Glutamatergic neuron (in vitro differentiated cells): Measurements from ENCODE around the gene CBLIF. TPM values are rescaled to one million over a fixed set of nuclear protein-coding genes. Genes with fewer than 3 reads are reported as not detected.

Experiments
- DNase-seq: peaks from one replicate; pipeline ENCODE4 v3.0.0; 2022
- H3K27ac Mint-ChIP-seq: one replicate; pipeline ENCODE4 v1.8.0; 2020; ENCODE audit warnings: mild to moderate bottlenecking, mixed read lengths, inconsistent platforms; ENCODE audit not compliant: unreplicated experiment
- H3K27me3 Mint-ChIP-seq: one replicate; pipeline ENCODE4 v1.8.0; 2020; ENCODE audit warnings: mild to moderate bottlenecking, moderate library complexity, mixed read lengths, inconsistent platforms; ENCODE audit not compliant: unreplicated experiment
- H3K36me3 Mint-ChIP-seq: one replicate; pipeline ENCODE4 v1.8.0; 2020; ENCODE audit warnings: mild to moderate bottlenecking, mixed read lengths, inconsistent platforms; ENCODE audit not compliant: unreplicated experiment
- H3K4me1 Mint-ChIP-seq: one replicate; pipeline ENCODE4 v1.8.0; 2020; ENCODE audit warnings: mild to moderate bottlenecking, low read depth, mixed read lengths, inconsistent platforms; ENCODE audit not compliant: unreplicated experiment
- H3K4me3 Mint-ChIP-seq: one replicate; pipeline ENCODE4 v1.8.0; 2020; ENCODE audit warnings: mild to moderate bottlenecking, mixed read lengths, inconsistent platforms; ENCODE audit not compliant: unreplicated experiment
- H3K9me3 Mint-ChIP-seq: one replicate; pipeline ENCODE4 v1.8.0; 2020; ENCODE audit warnings: mild to moderate bottlenecking, moderate library complexity, mixed read lengths, inconsistent platforms; ENCODE audit not compliant: unreplicated experiment
- total RNA-seq: library from RNA; stranded (reverse); fragmentation: NEBNext Ultra II Directional; extraction: Animal tissue kit (Norgen Biotek cat#: 25700); gene quantifications from one replicate; pipeline ENCODE4 v1.2.1, GENCODE V29; 2021; ENCODE audit not compliant: unreplicated experiment
- TF ChIP-seq, protein P1 (sequence below): fragments of 200-600 bp; sonication (generic); IDR thresholded peaks from one replicate; pipeline ENCODE4 v1.5.0; 2021; ENCODE audit not compliant: partially characterized antibody, unreplicated experiment

Gene CBLIF
- total RNA-seq, 1 donor from 2014 or later, result not detected

DNA sequence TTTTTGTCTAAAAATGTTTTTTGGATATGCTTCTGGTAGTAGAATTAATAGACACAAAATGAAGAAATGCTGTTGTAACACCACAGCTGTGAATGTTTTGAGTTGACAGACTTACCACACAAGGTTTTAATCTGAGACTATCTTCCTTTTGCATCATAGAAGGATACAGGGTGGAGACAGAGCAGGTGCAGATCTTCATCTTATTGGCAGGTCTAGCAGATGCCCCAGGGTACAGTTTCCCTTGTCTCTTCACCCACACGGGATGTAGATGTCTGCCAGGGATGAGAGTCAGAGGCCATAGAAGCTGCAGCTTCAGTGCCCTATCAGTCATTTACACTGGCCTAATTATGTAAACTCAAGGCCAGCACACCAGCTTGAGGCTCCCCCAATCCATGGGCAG is 34.3 kb upstream of the CBLIF start:
- H3K9me3 Mint-ChIP-seq, result no peaks in the 10 kb centered on the region
- DNase-seq, result no peak
- no peaks in the 10 kb centered on the region for H3K4me1 Mint-ChIP-seq
- H3K27ac Mint-ChIP-seq, result no peak overlapping the region
- no peaks in the 10 kb centered on the region for H3K27me3 Mint-ChIP-seq
- H3K36me3 Mint-ChIP-seq, result no peaks in the 10 kb centered on the region
- H3K4me3 Mint-ChIP-seq, result no peak overlapping the region
- TF ChIP-seq, protein P1, sequence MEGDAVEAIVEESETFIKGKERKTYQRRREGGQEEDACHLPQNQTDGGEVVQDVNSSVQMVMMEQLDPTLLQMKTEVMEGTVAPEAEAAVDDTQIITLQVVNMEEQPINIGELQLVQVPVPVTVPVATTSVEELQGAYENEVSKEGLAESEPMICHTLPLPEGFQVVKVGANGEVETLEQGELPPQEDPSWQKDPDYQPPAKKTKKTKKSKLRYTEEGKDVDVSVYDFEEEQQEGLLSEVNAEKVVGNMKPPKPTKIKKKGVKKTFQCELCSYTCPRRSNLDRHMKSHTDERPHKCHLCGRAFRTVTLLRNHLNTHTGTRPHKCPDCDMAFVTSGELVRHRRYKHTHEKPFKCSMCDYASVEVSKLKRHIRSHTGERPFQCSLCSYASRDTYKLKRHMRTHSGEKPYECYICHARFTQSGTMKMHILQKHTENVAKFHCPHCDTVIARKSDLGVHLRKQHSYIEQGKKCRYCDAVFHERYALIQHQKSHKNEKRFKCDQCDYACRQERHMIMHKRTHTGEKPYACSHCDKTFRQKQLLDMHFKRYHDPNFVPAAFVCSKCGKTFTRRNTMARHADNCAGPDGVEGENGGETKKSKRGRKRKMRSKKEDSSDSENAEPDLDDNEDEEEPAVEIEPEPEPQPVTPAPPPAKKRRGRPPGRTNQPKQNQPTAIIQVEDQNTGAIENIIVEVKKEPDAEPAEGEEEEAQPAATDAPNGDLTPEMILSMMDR, result no peak

DNA sequence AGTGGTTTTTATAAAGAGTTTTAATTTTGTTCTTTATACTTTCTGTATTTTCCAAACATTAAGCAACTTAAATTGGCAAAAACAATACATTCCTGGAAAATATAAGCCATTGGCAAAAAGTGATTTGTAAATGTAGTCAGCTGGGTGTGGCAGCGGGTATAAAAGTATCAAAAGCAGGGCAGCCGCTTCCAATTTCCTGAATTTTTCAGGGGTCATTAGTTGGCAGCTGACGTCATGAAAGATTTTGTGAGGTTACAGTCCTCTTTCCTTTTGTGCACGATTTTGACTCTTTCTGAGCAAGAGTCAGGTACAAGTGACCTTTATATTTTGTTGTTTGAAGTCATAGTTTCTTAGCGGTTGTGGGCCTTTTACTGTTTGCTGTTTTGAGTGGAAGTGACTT is 33.3 kb upstream of the CBLIF start, which contains the start of gene OOSP3:
TSS of gene OOSP3 (plus strand) at position 208 of the 400 bp plus-strand sequence. CDS start at position 235, 27 bp downstream.
- Mint-ChIP-seq H3K27ac (no peak within 1 kb of the TSS), H3K9me3 (no peaks in the 10 kb centered on the region), H3K27me3 (no peaks in the 10 kb centered on the region), H3K4me1 (no peaks in the 10 kb centered on the region), H3K4me3 (no peak within 1 kb of the TSS), H3K36me3 (no peaks in the 10 kb centered on the region)
- TF ChIP-seq, protein P1, result no peak
- no peak for DNase-seq

- no peaks in the 10 kb centered on the region for H3K27me3 Mint-ChIP-seq
- TF ChIP-seq, protein P1, result no peak
- H3K27ac Mint-ChIP-seq, result no peak overlapping the region
- H3K4me3 Mint-ChIP-seq, result no peak overlapping the region
- H3K36me3 Mint-ChIP-seq, result no peaks in the 10 kb centered on the region
- H3K4me1 Mint-ChIP-seq, result no peaks in the 10 kb centered on the region
- H3K9me3 Mint-ChIP-seq, result no peaks in the 10 kb centered on the region
- DNase-seq, result no peak
Measured at GRCh38 chr11:59877784-59878183, 32.5 kb upstream of the CBLIF start.

DNA sequence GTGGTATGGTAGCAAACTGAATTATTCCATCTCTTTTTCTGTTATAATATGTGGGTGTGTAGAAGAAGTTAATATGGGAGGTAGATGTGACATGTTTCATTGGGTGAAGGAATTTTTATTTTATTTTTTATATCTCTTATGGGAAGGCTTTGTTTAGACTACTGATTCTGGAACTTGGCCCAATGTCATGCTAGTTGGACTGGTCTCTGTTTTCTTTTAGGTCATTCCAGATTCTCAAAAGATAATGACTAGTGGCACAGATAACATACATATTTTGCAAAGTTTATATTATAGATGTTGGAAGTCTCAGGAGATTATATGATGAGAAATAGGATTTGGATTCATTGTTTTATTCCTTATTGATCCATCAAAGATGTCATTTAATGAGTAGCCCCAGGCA is 32.0 kb upstream of the CBLIF start:
- Mint-ChIP-seq H3K27ac (no peak overlapping the region), H3K27me3 (no peaks in the 10 kb centered on the region), H3K4me3 (no peak overlapping the region), H3K36me3 (no peaks in the 10 kb centered on the region), H3K4me1 (no peaks in the 10 kb centered on the region), H3K9me3 (no peaks in the 10 kb centered on the region)
- DNase-seq, result no peak
- TF ChIP-seq, protein P1, result no peak

DNA sequence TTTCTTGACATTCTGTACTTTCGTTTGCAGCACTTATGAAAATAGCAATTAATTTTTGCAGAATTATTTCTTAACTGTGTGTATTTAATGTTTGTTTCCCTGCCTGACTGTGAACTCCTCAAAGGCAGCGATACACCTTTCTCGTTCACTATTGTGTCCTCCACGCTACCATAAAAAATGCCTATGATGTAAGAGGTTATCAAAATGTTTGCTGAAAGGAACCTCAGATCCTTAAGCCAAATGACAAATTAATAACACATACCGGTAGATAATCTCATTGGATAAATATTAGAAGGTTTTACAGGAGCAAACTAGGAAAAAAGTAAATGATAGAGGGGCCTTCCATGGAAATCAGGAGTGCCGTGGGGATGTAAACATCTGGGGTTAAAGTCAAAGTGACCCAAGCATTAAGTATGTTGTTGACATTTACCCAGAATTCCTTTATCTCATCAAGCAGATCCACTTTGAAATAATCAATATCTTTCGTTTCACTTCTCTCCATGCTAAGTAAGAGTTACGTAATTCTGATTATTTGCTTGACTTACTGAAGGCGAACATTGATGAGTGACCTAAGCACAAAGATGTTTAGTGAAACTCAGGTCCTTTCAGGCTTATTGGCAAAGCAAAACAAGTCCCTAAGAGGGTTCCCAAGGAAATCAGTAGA is 30.7 kb upstream of the CBLIF start:
- TF ChIP-seq, protein P1, result no peak
- no peak overlapping the region for H3K27ac Mint-ChIP-seq
- no peaks in the 10 kb centered on the region for H3K4me1 Mint-ChIP-seq
- no peaks in the 10 kb centered on the region for H3K9me3 Mint-ChIP-seq
- H3K36me3 Mint-ChIP-seq, result no peaks in the 10 kb centered on the region
- no peak overlapping the region for H3K4me3 Mint-ChIP-seq
- no peak for DNase-seq
- no peaks in the 10 kb centered on the region for H3K27me3 Mint-ChIP-seq
